Measurements from ENCODE around the gene PMFBP1.

GRCh38 chr16:72138064-72138572, 33.8 kb downstream of the PMFBP1 start:
- TF ChIP-seq MXI1 (IDR thresholded peaks at IDR 0.05; ENCODE audit: low read depth, low read length) (no peak), POLR2AphosphoS5 (IDR thresholded peaks at IDR 0.05; ENCODE audit: low read length) (no peak), ZNF207 (IDR thresholded peaks at IDR 0.05; ENCODE audit: borderline replicate concordance) (no peak), NRF1 (conservative IDR thresholded peaks at IDR 0.05; ENCODE audit: low read depth, low read length) (no peak), TCF7 (IDR thresholded peaks at IDR 0.05; ENCODE audit: borderline replicate concordance) (no peak), ATF2 (IDR thresholded peaks at IDR 0.05; ENCODE audit: low read length) (no peak), CTCF (IDR thresholded peaks at IDR 0.05 in 2 of 3, conservative IDR thresholded peaks at IDR 0.05 in 1 of 3; ENCODE audit: control insufficient read depth in 2 of 3, extremely low read depth in 1 of 3, insufficient read depth in 1 of 3, low read depth in 3 of 3, low read length in 3 of 3) (no peak), NKRF (conservative IDR thresholded peaks at IDR 0.05) (no peak), SKIL (IDR thresholded peaks at IDR 0.05; ENCODE audit: low read depth, poor library complexity, severe bottlenecking) (no peak), KAT2A (conservative IDR thresholded peaks at IDR 0.05; ENCODE audit: control insufficient read depth, low read depth, low read length) (no peak), SUZ12 (IDR thresholded peaks at IDR 0.05; ENCODE audit: unreplicated experiment) (no peak), CREB1 (IDR thresholded peaks at IDR 0.05; ENCODE audit: low read depth) (no peak), CBFB (IDR thresholded peaks at IDR 0.05; ENCODE audit: low read depth) (no peak)
